Neural cell (in vitro differentiated cells): ENCODE results near the gene DNAH1. TPM values are rescaled to one million over a fixed set of nuclear protein-coding genes. Genes with fewer than 3 reads are reported as not detected.

Experiments
- H2AFZ ChIP-seq: fragments of 200-600, 300-800 bp; sonication (generic), shearing (Covaris generic); 2 replicates; pipeline ENCODE4 v1.6.0; 2014; ENCODE audit warnings: low read depth, mild to moderate bottlenecking, antibody characterized with exemption, low read length, moderate library complexity
- H3F3A ChIP-seq: fragments of 200-600 bp; shearing (Covaris generic); 2 replicates; pipeline ENCODE4 v1.6.1; 2016; ENCODE audit warnings: mild to moderate bottlenecking, moderate library complexity, mixed read lengths, antibody characterized with exemption, low read length; ENCODE audit not compliant: insufficient read depth, poor library complexity, severe bottlenecking
- H3K27ac ChIP-seq: fragments of 200-600, 300-800 bp; sonication (generic), shearing (Covaris generic); 2 replicates; pipeline ENCODE4 v1.5.1; 2014; ENCODE audit warnings: mild to moderate bottlenecking, low read length, moderate library complexity
- H3K27me3 ChIP-seq: fragments of 300-800, 200-600 bp; sonication (generic), shearing (Covaris generic); 2 replicates; pipeline ENCODE4 v1.6.0; 2014; ENCODE audit warnings: mild to moderate bottlenecking, low read depth, low read length, moderate library complexity; ENCODE audit not compliant: insufficient read depth
- H3K36me3 ChIP-seq: fragments of 300-800, 200-600 bp; sonication (generic), shearing (Covaris generic); 2 replicates; pipeline ENCODE4 v1.5.1; 2014; ENCODE audit warnings: mild to moderate bottlenecking, antibody characterized with exemption, low read length, moderate library complexity; ENCODE audit not compliant: insufficient read depth
- H3K4me2 ChIP-seq: fragments of 300-800, 200-600 bp; sonication (generic), shearing (Covaris generic); 2 replicates; pipeline ENCODE4 v1.6.0; 2014; ENCODE audit warnings: mild to moderate bottlenecking, low read length
- H3K4me3 ChIP-seq: fragments of 300-800, 200-600 bp; sonication (generic), shearing (Covaris generic); 2 replicates; pipeline ENCODE4 v1.5.1; 2014; ENCODE audit warnings: mild to moderate bottlenecking, low read length, moderate library complexity
- H3K79me2 ChIP-seq: fragments of 200-600 bp; shearing (Covaris generic); replicated peaks from 2 replicates; pipeline ENCODE4 v1.6.0; 2014; ENCODE audit warnings: mild to moderate bottlenecking, low read length, moderate library complexity; ENCODE audit not compliant: insufficient read depth
- H3K9ac ChIP-seq: fragments of 300-800, 200-600 bp; sonication (generic), shearing (Covaris generic); 2 replicates; pipeline ENCODE4 v1.6.1; 2016; ENCODE audit warnings: mild to moderate bottlenecking, low read length, mixed read lengths
- H3K9me2 ChIP-seq: fragments of 200-600 bp; shearing (Covaris generic); 2 replicates; pipeline ENCODE4 v1.6.1; 2016; ENCODE audit warnings: mild to moderate bottlenecking, low read length, mixed read lengths; ENCODE audit not compliant: insufficient read depth
- H3K9me3 ChIP-seq: fragments of 200-600, 300-800 bp; sonication (generic), shearing (Covaris generic); 2 replicates; pipeline ENCODE4 v1.6.1; 2016; ENCODE audit warnings: mild to moderate bottlenecking, mixed run types, low read length, moderate library complexity, mixed read lengths
- H4K20me1 ChIP-seq: fragments of 200-600 bp; shearing (Covaris generic); 2 replicates; pipeline ENCODE4 v1.6.1; 2016; ENCODE audit warnings: mild to moderate bottlenecking, mixed run types; ENCODE audit not compliant: insufficient read depth
- CTCF ChIP-seq: fragments of 450-650 bp; IDR thresholded peaks from 2 replicates; pipeline ENCODE4 v1.5.1; 2014; ENCODE audit warnings: antibody characterized with exemption, mild to moderate bottlenecking, moderate library complexity; ENCODE audit not compliant: poor library complexity, severe bottlenecking
- EP300 ChIP-seq: fragments of 450-650 bp; conservative IDR thresholded peaks from 2 replicates; pipeline ENCODE4 v1.6.1; 2014; ENCODE audit warnings: antibody characterized with exemption, mild to moderate bottlenecking, moderate library complexity; ENCODE audit not compliant: poor library complexity, severe bottlenecking
- EZH2 ChIP-seq: fragments of 200-600, 300-800 bp; shearing (Covaris generic), sonication (generic); IDR thresholded peaks from 2 replicates; pipeline ENCODE4 v1.6.1; 2014; ENCODE audit warnings: antibody characterized with exemption, low read length, borderline replicate concordance, mild to moderate bottlenecking; ENCODE audit not compliant: insufficient read depth, poor library complexity, severe bottlenecking
- MXI1 ChIP-seq: fragments of 450-650 bp; conservative IDR thresholded peaks from 2 replicates; pipeline ENCODE4 v1.6.1; 2014; ENCODE audit warnings: antibody characterized with exemption, mild to moderate bottlenecking; ENCODE audit not compliant: poor library complexity, severe bottlenecking
- POLR2AphosphoS5 ChIP-seq: IDR thresholded peaks from 2 replicates; pipeline ENCODE4 v1.6.1; 2012
- RAD21 ChIP-seq: fragments of 450-650 bp; conservative IDR thresholded peaks from 2 replicates; pipeline ENCODE4 v1.6.1; 2014; ENCODE audit warnings: antibody characterized with exemption, mild to moderate bottlenecking, moderate library complexity
- SMC3 ChIP-seq: fragments of 450-650 bp; conservative IDR thresholded peaks from 2 replicates; pipeline ENCODE4 v1.6.1; 2014; ENCODE audit warnings: antibody characterized with exemption, mild to moderate bottlenecking, moderate library complexity; ENCODE audit not compliant: poor library complexity
- TAF1 ChIP-seq: IDR thresholded peaks from 2 replicates; pipeline ENCODE4 v1.6.1; 2012; ENCODE audit warnings: low read depth
- polyA plus RNA-seq: library from polyadenylated mRNA; depleted of rRNA; stranded (reverse); fragments of >200 nt; gene quantifications from 2 replicates; pipeline ENCODE4 v1.2.3, GENCODE V29; 2014
- TF ChIP-seq, protein P1 (sequence below): IDR thresholded peaks from 2 replicates; pipeline ENCODE4 v1.6.1; 2012; ENCODE audit warnings: borderline replicate concordance

The DNAH1 gene
- polyA plus RNA-seq, 1 donor from 2014 or later, result 5.4 TPM

- H3K27ac ChIP-seq, result no peak overlapping the region
- no peak overlapping the region for H3K9ac ChIP-seq
- H3K79me2 ChIP-seq, result no peaks in the 10 kb centered on the region
- H3K4me2 ChIP-seq, result no peak overlapping the region
- no peak overlapping the region for H3K4me3 ChIP-seq
- no peak overlapping the region for H2AFZ ChIP-seq
- no peak for TF ChIP-seq TAF1
- no peak for TF ChIP-seq POLR2AphosphoS5
- TF ChIP-seq EP300, result no peak
- no peak for TF ChIP-seq EZH2
- TF ChIP-seq, protein P1, sequence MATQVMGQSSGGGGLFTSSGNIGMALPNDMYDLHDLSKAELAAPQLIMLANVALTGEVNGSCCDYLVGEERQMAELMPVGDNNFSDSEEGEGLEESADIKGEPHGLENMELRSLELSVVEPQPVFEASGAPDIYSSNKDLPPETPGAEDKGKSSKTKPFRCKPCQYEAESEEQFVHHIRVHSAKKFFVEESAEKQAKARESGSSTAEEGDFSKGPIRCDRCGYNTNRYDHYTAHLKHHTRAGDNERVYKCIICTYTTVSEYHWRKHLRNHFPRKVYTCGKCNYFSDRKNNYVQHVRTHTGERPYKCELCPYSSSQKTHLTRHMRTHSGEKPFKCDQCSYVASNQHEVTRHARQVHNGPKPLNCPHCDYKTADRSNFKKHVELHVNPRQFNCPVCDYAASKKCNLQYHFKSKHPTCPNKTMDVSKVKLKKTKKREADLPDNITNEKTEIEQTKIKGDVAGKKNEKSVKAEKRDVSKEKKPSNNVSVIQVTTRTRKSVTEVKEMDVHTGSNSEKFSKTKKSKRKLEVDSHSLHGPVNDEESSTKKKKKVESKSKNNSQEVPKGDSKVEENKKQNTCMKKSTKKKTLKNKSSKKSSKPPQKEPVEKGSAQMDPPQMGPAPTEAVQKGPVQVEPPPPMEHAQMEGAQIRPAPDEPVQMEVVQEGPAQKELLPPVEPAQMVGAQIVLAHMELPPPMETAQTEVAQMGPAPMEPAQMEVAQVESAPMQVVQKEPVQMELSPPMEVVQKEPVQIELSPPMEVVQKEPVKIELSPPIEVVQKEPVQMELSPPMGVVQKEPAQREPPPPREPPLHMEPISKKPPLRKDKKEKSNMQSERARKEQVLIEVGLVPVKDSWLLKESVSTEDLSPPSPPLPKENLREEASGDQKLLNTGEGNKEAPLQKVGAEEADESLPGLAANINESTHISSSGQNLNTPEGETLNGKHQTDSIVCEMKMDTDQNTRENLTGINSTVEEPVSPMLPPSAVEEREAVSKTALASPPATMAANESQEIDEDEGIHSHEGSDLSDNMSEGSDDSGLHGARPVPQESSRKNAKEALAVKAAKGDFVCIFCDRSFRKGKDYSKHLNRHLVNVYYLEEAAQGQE, result no peak
- TF ChIP-seq MXI1, result no peak
- no peak for TF ChIP-seq SMC3
- no peak for TF ChIP-seq RAD21
- TF ChIP-seq CTCF, result no peak
- H4K20me1 ChIP-seq, result no peaks in the 10 kb centered on the region
- H3K36me3 ChIP-seq, result no peaks in the 10 kb centered on the region
- no peaks in the 10 kb centered on the region for H3K9me3 ChIP-seq
- no peaks in the 10 kb centered on the region for H3F3A ChIP-seq
- no peaks in the 10 kb centered on the region for H3K27me3 ChIP-seq
- no peaks in the 10 kb centered on the region for H3K9me2 ChIP-seq
These were observed 127.9 kb downstream of the DNAH1 start for GRCh38 chr3:52443791-52444687.

DNA sequence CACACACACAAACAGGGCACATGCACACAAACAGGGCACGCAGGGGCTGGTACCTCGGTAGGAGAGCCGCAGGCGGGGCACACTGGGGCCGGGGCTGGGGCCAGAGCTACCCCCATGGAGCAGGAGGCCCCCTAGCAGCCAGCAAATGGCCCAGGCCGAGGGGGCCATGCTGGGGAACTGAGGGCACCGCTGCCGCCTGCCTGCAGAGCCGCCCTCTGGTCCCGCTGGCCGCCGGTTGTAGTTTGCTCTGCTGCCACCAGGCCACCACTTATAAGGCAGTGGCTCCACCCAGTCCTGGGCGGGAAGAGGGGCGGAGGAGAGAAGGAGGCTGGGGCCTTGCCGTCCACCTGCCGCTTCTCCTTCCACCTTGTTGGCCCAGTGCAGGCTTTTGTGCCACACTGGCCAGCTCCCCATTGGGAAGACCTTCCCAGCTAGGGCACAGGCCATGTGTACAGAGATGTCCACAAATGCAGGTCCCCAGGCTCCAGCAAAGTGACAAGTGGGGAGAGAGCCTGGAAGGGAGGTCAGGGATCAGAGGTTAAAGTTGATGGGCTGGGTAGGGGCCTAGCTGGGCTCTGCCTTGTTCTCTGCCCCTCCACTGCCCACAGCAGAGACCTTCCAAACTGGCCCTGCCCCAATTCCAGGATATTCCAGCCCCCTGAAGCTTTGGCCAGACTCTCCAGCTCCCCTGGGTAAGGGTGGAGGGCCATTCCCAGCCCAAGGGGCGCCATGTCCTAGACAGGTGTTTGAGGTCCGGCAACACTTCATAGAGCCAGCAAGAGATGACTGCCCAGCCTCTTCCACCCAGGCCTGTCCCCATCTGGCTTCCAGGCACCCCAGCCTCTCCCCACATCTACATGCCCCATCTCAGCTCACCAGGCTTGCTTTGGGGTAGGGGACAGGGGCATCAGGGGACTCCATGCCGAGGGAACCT, 129.0 kb downstream of the DNAH1 start, which contains the start of gene SEMA3G:
Gene SEMA3G (minus strand): TSS at position 244 of the 934 bp plus-strand sequence. CDS start 76 bp downstream, at position 168.
- Histone ChIP-seq H3K79me2 (no peaks in the 10 kb centered on the region), H3K27ac (no peak within 1 kb of the TSS), H4K20me1 (no peaks in the 10 kb centered on the region), H3K9me3 (no peaks in the 10 kb centered on the region), H3K4me2 (no peak within 1 kb of the TSS), H3K9me2 (no peaks in the 10 kb centered on the region), H3K9ac (no peak within 1 kb of the TSS), H3F3A (no peaks in the 10 kb centered on the region), H3K27me3 (no peaks in the 10 kb centered on the region), H3K4me3 (no peak within 1 kb of the TSS), H2AFZ (no peak within 1 kb of the TSS), H3K36me3 (no peaks in the 10 kb centered on the region)
- TF ChIP-seq TAF1 (no peak), MXI1 (no peak), EZH2 (no peak), POLR2AphosphoS5 (no peak), EP300 (no peak), RAD21 (no peak), CTCF (no peak), SMC3 (no peak)
- TF ChIP-seq, protein P1, result no peak
